ENCODE results near the gene LAD1.

DNA sequence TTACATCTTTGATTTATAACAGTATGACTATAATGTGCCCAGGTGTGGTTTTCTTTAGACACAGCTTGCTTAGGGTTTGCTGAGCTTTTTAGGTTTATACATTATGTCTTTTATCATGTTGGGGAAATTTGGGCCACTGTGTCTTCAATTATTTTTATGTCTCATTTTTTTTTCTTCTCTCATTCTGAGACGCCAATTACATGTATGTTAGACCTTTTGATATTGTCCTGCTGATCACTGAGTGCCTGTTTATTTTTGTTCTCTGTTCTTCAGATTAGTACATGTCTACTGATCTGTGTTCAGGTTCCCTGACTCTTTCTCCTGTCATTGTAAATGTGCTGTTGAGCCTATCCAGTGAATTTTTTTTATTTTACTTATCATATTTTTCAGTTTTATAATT, 57.7 kb downstream of the LAD1 start:
- no peak for TF ChIP-seq POLR2AphosphoS5 (IDR thresholded peaks at IDR 0.05)
- TF ChIP-seq, protein P1, sequence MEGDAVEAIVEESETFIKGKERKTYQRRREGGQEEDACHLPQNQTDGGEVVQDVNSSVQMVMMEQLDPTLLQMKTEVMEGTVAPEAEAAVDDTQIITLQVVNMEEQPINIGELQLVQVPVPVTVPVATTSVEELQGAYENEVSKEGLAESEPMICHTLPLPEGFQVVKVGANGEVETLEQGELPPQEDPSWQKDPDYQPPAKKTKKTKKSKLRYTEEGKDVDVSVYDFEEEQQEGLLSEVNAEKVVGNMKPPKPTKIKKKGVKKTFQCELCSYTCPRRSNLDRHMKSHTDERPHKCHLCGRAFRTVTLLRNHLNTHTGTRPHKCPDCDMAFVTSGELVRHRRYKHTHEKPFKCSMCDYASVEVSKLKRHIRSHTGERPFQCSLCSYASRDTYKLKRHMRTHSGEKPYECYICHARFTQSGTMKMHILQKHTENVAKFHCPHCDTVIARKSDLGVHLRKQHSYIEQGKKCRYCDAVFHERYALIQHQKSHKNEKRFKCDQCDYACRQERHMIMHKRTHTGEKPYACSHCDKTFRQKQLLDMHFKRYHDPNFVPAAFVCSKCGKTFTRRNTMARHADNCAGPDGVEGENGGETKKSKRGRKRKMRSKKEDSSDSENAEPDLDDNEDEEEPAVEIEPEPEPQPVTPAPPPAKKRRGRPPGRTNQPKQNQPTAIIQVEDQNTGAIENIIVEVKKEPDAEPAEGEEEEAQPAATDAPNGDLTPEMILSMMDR (IDR thresholded peaks at IDR 0.05), result no peak

All from breast epithelium (tissue), 3 donors.